GM23248 (cell line): ENCODE results near the gene ABI3. TPM values are rescaled to one million over a fixed set of nuclear protein-coding genes. Genes with fewer than 3 reads are reported as not detected.

Experiments
- DNase-seq: peaks from one replicate; pipeline ENCODE4 v3.0.0-alpha.2; 2015
- H2AFZ ChIP-seq: fragments of 200-600 bp; sonication (generic); 2 replicates; pipeline ENCODE4 v1.6.1; 2016; ENCODE audit warnings: antibody characterized with exemption
- H3F3A ChIP-seq: fragments of 200-600 bp; sonication (generic); 2 replicates; pipeline ENCODE4 v1.6.1; 2016; ENCODE audit warnings: mild to moderate bottlenecking, antibody characterized with exemption, mixed run types; ENCODE audit not compliant: insufficient read depth
- H3K27ac ChIP-seq: fragments of 200-600 bp; sonication (generic); 2 replicates; pipeline ENCODE4 v1.5.1; 2016; ENCODE audit warnings: mild to moderate bottlenecking
- H3K27me3 ChIP-seq: fragments of 200-600 bp; sonication (generic); replicated peaks from 2 replicates; pipeline ENCODE4 v1.6.1; 2016; ENCODE audit warnings: mild to moderate bottlenecking; ENCODE audit not compliant: insufficient read depth
- H3K36me3 ChIP-seq: fragments of 200-600 bp; sonication (generic); 2 replicates; pipeline ENCODE4 v1.6.1; 2016; ENCODE audit warnings: low read depth, mild to moderate bottlenecking
- H3K4me1 ChIP-seq: fragments of 200-600 bp; sonication (generic); 2 replicates; pipeline ENCODE4 v1.6.1; 2016; ENCODE audit warnings: mild to moderate bottlenecking; ENCODE audit not compliant: insufficient read depth
- H3K4me2 ChIP-seq: fragments of 200-600 bp; sonication (generic); one replicate; pipeline ENCODE4 v1.6.1; 2016; ENCODE audit warnings: mild to moderate bottlenecking; ENCODE audit not compliant: unreplicated experiment
- H3K4me3 ChIP-seq: fragments of 200-600 bp; sonication (generic); 2 replicates; pipeline ENCODE4 v1.5.1; 2016; ENCODE audit warnings: mild to moderate bottlenecking
- H3K79me2 ChIP-seq: fragments of 200-600 bp; sonication (generic); 2 replicates; pipeline ENCODE4 v1.6.1; 2016; ENCODE audit warnings: mild to moderate bottlenecking; ENCODE audit not compliant: insufficient read depth
- H3K9ac ChIP-seq: fragments of 200-600 bp; sonication (generic); 2 replicates; pipeline ENCODE4 v1.6.1; 2016; ENCODE audit warnings: mild to moderate bottlenecking
- H3K9me2 ChIP-seq: fragments of 200-600 bp; sonication (generic); 2 replicates; pipeline ENCODE4 v1.6.1; 2016; ENCODE audit warnings: mixed run types, mild to moderate bottlenecking, moderate library complexity; ENCODE audit not compliant: insufficient read depth
- H3K9me3 ChIP-seq: fragments of 200-600 bp; sonication (generic); one replicate; pipeline ENCODE4 v1.6.1; 2017; ENCODE audit warnings: low read depth
- H4K20me1 ChIP-seq: fragments of 200-600 bp; sonication (generic); 2 replicates; pipeline ENCODE4 v1.6.0; 2016; ENCODE audit not compliant: insufficient read depth
- EZH2 ChIP-seq: fragments of 200-600 bp; sonication (generic); IDR thresholded peaks from 2 replicates; pipeline ENCODE4 v1.6.1; 2018; ENCODE audit warnings: antibody characterized with exemption, mild to moderate bottlenecking; ENCODE audit not compliant: insufficient read depth, poor library complexity, severe bottlenecking
- EZH2phosphoT487 ChIP-seq: fragments of 200-600 bp; sonication (generic); IDR thresholded peaks from 2 replicates; pipeline ENCODE4 v1.6.1; 2018; ENCODE audit warnings: antibody characterized with exemption, moderate library complexity, mild to moderate bottlenecking, low read depth; ENCODE audit not compliant: insufficient read depth
- WGBS, 2 experiments: methylation state at CpG; one replicate each; pipeline ENCODE4 v1.1.6; 2015 to 2017; ENCODE audit warnings: low lambda C conversion rate in 2 of 2, low coverage in 1 of 2; ENCODE audit errors: missing lambda C conversion rate in 2 of 2; 5-methylcytosine and 5-hydroxymethylcytosine counted together
- in situ Hi-C: fragments of 300-500 bp; cut with MboI; formaldehyde crosslinking; loops from 2 replicates; pipeline ENCODE4 v1.15.0; 2020
- polyA plus RNA-seq: library from polyadenylated mRNA; unstranded; fragments of >200 nt; fragmentation: Nextera tagmentation; extraction: Ambion mirVana; gene quantifications from 2 replicates; pipeline ENCODE4 v1.2.1, GENCODE V29; 2016
- total RNA-seq: library from RNA; depleted of rRNA; stranded (reverse); fragments of >200 nt; shearing (Covaris generic); gene quantifications from 2 replicates; pipeline ENCODE4 v1.2.3, GENCODE V29; 2014

Gene ABI3
- total and polyA plus RNA-seq, 2 experiments from 2014 or later = not detected

- Histone ChIP-seq H3K36me3 (no peaks in the 10 kb centered on the region), H3K9ac (no peak overlapping the region), H3K4me2 (no peak overlapping the region), H4K20me1 (no peaks in the 10 kb centered on the region), H3K9me2 (no peaks in the 10 kb centered on the region), H2AFZ (no peak overlapping the region), H3K79me2 (no peaks in the 10 kb centered on the region), H3K9me3 (no peaks in the 10 kb centered on the region), H3F3A (no peaks in the 10 kb centered on the region), H3K27me3 (no peaks in the 10 kb centered on the region; the same call in 1 of the 2 replicates), H3K27ac (no peak overlapping the region), H3K4me1 (no peaks in the 10 kb centered on the region), H3K4me3 (no peak overlapping the region)
- 15 to 20% methylated on average over 10 of the region's 10 CpGs for WGBS, 2 experiments
- peak; percentile 65 for DNase-seq
- TF ChIP-seq EZH2phosphoT487 (no peak), EZH2 (no peak)
- in situ Hi-C loops = no loop called here
These were observed 38.8 kb downstream of the ABI3 start for GRCh38 chr17:49249292-49249794.

DNA sequence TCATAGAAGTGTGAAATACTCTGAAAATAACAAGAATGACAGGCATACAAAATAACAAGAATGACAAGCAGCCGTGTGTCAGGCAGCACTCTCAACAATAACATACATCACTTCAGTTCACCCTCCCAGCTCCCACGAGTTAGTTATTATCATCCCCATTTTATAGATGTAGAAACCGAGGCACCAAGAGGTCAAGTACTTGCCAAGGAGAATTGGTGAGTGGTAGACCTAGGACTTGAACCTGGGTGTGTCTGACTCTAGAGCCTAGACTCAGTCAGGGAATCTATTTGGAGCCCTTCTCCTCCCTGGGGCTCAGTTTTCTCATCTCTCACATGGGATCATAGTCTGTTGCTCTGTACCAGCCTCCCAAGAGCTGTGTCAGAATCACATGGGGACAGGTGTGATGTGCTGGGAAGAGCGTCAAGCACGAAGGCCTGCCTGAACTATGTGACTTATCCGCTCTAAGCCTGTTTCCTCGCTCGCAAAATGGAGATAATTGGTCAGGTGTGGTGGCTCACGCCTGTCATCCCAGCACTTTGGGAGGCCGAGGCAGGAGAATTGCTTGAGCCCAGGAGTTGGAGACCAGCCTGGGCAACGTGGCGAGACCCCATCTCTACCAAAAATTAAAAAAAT lies 39.5 kb downstream of the ABI3 start:
- Histone ChIP-seq H3K27me3 (no peaks in the 10 kb centered on the region; the same call in 1 of the 2 replicates), H3K27ac (no peak overlapping the region), H3K9me2 (no peaks in the 10 kb centered on the region), H3F3A (no peaks in the 10 kb centered on the region), H3K9me3 (no peaks in the 10 kb centered on the region), H2AFZ (no peak overlapping the region), H4K20me1 (no peaks in the 10 kb centered on the region), H3K4me2 (no peak overlapping the region), H3K4me3 (no peak overlapping the region), H3K79me2 (no peaks in the 10 kb centered on the region), H3K4me1 (no peaks in the 10 kb centered on the region), H3K9ac (no peak overlapping the region), H3K36me3 (no peaks in the 10 kb centered on the region)
- DNase-seq = no peak
- TF ChIP-seq EZH2 (no peak), EZH2phosphoT487 (no peak)
- in situ Hi-C loops = no loop called here
- WGBS, 2 experiments = 78 to 83% methylated on average over 12 of the region's 12 CpGs

- in situ Hi-C loops = no loop called here
- TF ChIP-seq EZH2phosphoT487 = no peak
- no peak for TF ChIP-seq EZH2
- Histone ChIP-seq H3K27me3 (no peaks in the 10 kb centered on the region; the same call in 1 of the 2 replicates), H3K4me2 (no peak overlapping the region), H2AFZ (no peak overlapping the region), H3K36me3 (no peaks in the 10 kb centered on the region), H3K4me3 (no peak overlapping the region), H3K27ac (no peak overlapping the region), H3K9me2 (no peaks in the 10 kb centered on the region), H3F3A (no peaks in the 10 kb centered on the region), H3K4me1 (no peaks in the 10 kb centered on the region), H3K9me3 (no peaks in the 10 kb centered on the region), H3K79me2 (no peaks in the 10 kb centered on the region), H4K20me1 (no peaks in the 10 kb centered on the region), H3K9ac (no peak overlapping the region)
- DNase-seq = peak; percentile 40
- WGBS, 2 experiments = 87 to 92% methylated on average over 6 of the region's 6 CpGs
These were observed 41.7 kb downstream of the ABI3 start for GRCh38 chr17:49252148-49252695.

DNA sequence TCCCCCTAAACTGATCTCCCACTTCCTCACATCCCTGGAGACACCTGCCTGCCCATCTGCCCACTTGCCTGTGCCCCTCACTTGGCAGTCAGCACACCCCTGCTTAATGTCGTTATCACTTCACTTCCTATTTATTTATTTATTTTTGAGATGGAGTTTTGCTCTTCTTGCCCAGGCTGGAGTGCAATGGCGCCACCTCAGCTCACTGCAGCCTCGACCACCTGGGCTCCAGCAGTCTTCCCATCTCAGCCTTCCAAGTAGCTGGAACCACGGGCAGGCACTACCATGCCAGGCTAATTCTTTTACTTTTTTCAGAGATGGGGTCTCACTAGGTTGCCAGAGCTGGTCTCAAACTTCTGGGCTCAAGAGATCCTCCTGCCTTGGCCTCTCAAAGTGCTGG lies 43.6 kb downstream of the ABI3 start:
- H3K9me2 ChIP-seq = no peaks in the 10 kb centered on the region
- H3K4me1 ChIP-seq = no peaks in the 10 kb centered on the region
- H3K9ac ChIP-seq = no peak overlapping the region
- TF ChIP-seq EZH2phosphoT487 (no peak), EZH2 (no peak)
- 54 to 69% methylated on average over 4 of the region's 4 CpGs for WGBS, 2 experiments
- H4K20me1 ChIP-seq = no peaks in the 10 kb centered on the region
- H3K27me3 ChIP-seq = no peaks in the 10 kb centered on the region
- DNase-seq = no peak
- H3K79me2 ChIP-seq = no peaks in the 10 kb centered on the region
- no peak overlapping the region for H2AFZ ChIP-seq
- H3K27ac ChIP-seq = no peak overlapping the region
- no peaks in the 10 kb centered on the region for H3K36me3 ChIP-seq
- in situ Hi-C loops = no loop called here
- H3K4me2 ChIP-seq = no peak overlapping the region
- H3F3A ChIP-seq = no peaks in the 10 kb centered on the region
- no peak overlapping the region for H3K4me3 ChIP-seq
- no peaks in the 10 kb centered on the region for H3K9me3 ChIP-seq
